CD14-positive monocyte (primary cell): ENCODE results near the gene MAP1A. TPM values are rescaled to one million over a fixed set of nuclear protein-coding genes. Genes with fewer than 3 reads are reported as not detected.

Experiments
- DNase-seq, 3 donors: peaks; one replicate each; pipeline ENCODE4 v3.0.0-alpha.2; 2011 to 2022
- H2AFZ ChIP-seq: 2 replicates; pipeline ENCODE4 v1.6.0; 2012; ENCODE audit warnings: mild to moderate bottlenecking, low read depth, low read length, inconsistent platforms; ENCODE audit not compliant: insufficient read depth, poor library complexity, severe bottlenecking
- H3K27ac ChIP-seq, 2 donors: 1 replicate in 1 of 2; 2 replicates in 1 of 2; pipeline ENCODE4 v1.5.1; 2012 to 2013; ENCODE audit warnings: low read length in 2 of 2, control low read depth in 1 of 2, inconsistent platforms in 1 of 2, low read depth in 1 of 2, mild to moderate bottlenecking in 1 of 2
- H3K27me3 ChIP-seq, 2 donors: one replicate each; pipeline versions ENCODE4 v1.6.0 to v1.6.1; 2011 to 2013; ENCODE audit warnings: low read length in 2 of 2; ENCODE audit not compliant: control insufficient read depth in 2 of 2, insufficient read depth in 2 of 2
- H3K36me3 ChIP-seq, 2 donors: replicated peaks in 1 of 2; 1 replicate in 1 of 2; 2 replicates in 1 of 2; pipeline versions ENCODE4 v1.5.1 to v1.6.1; 2012 to 2013; ENCODE audit warnings: low read length in 2 of 2, control low read depth in 1 of 2, inconsistent platforms in 1 of 2, mild to moderate bottlenecking in 1 of 2; ENCODE audit not compliant: insufficient read depth in 2 of 2, control insufficient read depth in 1 of 2
- H3K4me1 ChIP-seq, 2 donors: 1 replicate in 1 of 2; 2 replicates in 1 of 2; pipeline versions ENCODE4 v1.5.1 to v1.6.1; 2012 to 2013; ENCODE audit warnings: low read length in 2 of 2, control low read depth in 1 of 2, inconsistent platforms in 1 of 2, mild to moderate bottlenecking in 1 of 2, moderate library complexity in 1 of 2; ENCODE audit not compliant: insufficient read depth in 2 of 2, control insufficient read depth in 1 of 2
- H3K4me2 ChIP-seq: replicated peaks from 2 replicates; pipeline ENCODE3; 2012; ENCODE audit warnings: low read length, moderate library complexity, mild to moderate bottlenecking; ENCODE audit not compliant: poor library complexity, severe bottlenecking; ENCODE audit errors: extremely low read depth
- H3K4me3 ChIP-seq, 3 experiments: fragments of 200-600 bp in 1 of 3; sonication (generic) in 1 of 3; replicated peaks in 1 of 3; 1 replicate in 2 of 3; 2 replicates in 1 of 3; pipeline ENCODE4 v1.5.1; 2011 to 2013; ENCODE audit warnings: low read length in 3 of 3, mild to moderate bottlenecking in 3 of 3, control low read depth in 2 of 3, low read depth in 2 of 3, inconsistent platforms in 1 of 3, moderate library complexity in 1 of 3
- H3K79me2 ChIP-seq: 2 replicates; pipeline ENCODE4 v1.6.0; 2012; ENCODE audit warnings: mild to moderate bottlenecking, control low read depth, inconsistent platforms, low read length, moderate library complexity; ENCODE audit not compliant: insufficient read depth
- H3K9ac ChIP-seq: 2 replicates; pipeline ENCODE4 v1.6.0; 2017; ENCODE audit warnings: low read length, mild to moderate bottlenecking; ENCODE audit not compliant: insufficient read depth, poor library complexity, severe bottlenecking
- H3K9me3 ChIP-seq, 2 donors: replicated peaks in 1 of 2; 1 replicate in 1 of 2; 2 replicates in 1 of 2; pipeline versions ENCODE4 v1.5.1 to v1.6.1; 2012 to 2013; ENCODE audit warnings: low read length in 2 of 2, control low read depth in 1 of 2; ENCODE audit not compliant: control insufficient read depth in 1 of 2, insufficient read depth in 1 of 2
- H4K20me1 ChIP-seq: 2 replicates; pipeline ENCODE4 v1.6.0; 2012; ENCODE audit warnings: mild to moderate bottlenecking, low read length, control low read depth, moderate library complexity; ENCODE audit not compliant: insufficient read depth
- H3K27ac Mint-ChIP-seq, 7 donors: one replicate each; pipeline ENCODE4 v1.8.0; 2020; ENCODE audit warnings: mild to moderate bottlenecking in 7 of 7, mixed read lengths in 7 of 7, moderate library complexity in 6 of 7, inconsistent platforms in 2 of 7
- H3K27me3 Mint-ChIP-seq, 3 donors: one replicate each; pipeline ENCODE4 v1.8.0; 2021 to 2022; ENCODE audit warnings: low read depth in 3 of 3, mild to moderate bottlenecking in 3 of 3, mixed read lengths in 3 of 3, moderate library complexity in 3 of 3, inconsistent platforms in 1 of 3
- H3K36me3 Mint-ChIP-seq, 2 donors: one replicate each; pipeline ENCODE4 v1.8.0; 2020; ENCODE audit warnings: mixed read lengths in 2 of 2, inconsistent platforms in 1 of 2, mild to moderate bottlenecking in 1 of 2
- H3K4me1 Mint-ChIP-seq: one replicate; pipeline ENCODE4 v1.8.0; 2020; ENCODE audit warnings: mild to moderate bottlenecking, mixed read lengths
- H3K4me3 Mint-ChIP-seq, 2 donors: one replicate each; pipeline ENCODE4 v1.8.0; 2020; ENCODE audit warnings: mild to moderate bottlenecking in 2 of 2, mixed read lengths in 2 of 2, moderate library complexity in 1 of 2
- H3K9me3 Mint-ChIP-seq, 7 donors: one replicate each; pipeline ENCODE4 v1.8.0; 2020 to 2022; ENCODE audit warnings: mixed read lengths in 7 of 7, mild to moderate bottlenecking in 6 of 7, moderate library complexity in 6 of 7, inconsistent platforms in 2 of 7
- WGBS: methylation state at CpG from one replicate; pipeline ENCODE4 v1.1.5; 2013; ENCODE audit warnings: missing lambda C conversion rate; ENCODE audit not compliant: insufficient coverage; 5-methylcytosine and 5-hydroxymethylcytosine counted together
- intact Hi-C, 2 donors: fragments of 100-400 bp; cut with micrococcal nuclease; formaldehyde crosslinking; loops; one replicate each; pipeline versions ENCODE4 v1.15.0 to v1.15.1; 2023
- polyA plus RNA-seq, 3 donors: library from polyadenylated mRNA; depleted of rRNA in 1 of 3; unstranded in 2 of 3; stranded (reverse) in 1 of 3; fragments of 300-500 nt in 2 of 3; fragments of >200 nt in 1 of 3; fragmentation: Illumina TruSeq in 2 of 3; gene quantifications; 1 replicate in 2 of 3; 2 replicates in 1 of 3; pipeline ENCODE4 v1.2.3, GENCODE V29; 2012 to 2021
- TF ChIP-seq, protein P1 (sequence below): fragments of 200-600 bp; IDR thresholded peaks from one replicate; pipeline ENCODE4 v1.8.0; 2022; ENCODE audit warnings: antibody characterized with exemption, mild to moderate bottlenecking

Gene MAP1A
- polyA plus RNA-seq, 3 donors = 0.01 to 0.02 TPM; not detected in 1

DNA sequence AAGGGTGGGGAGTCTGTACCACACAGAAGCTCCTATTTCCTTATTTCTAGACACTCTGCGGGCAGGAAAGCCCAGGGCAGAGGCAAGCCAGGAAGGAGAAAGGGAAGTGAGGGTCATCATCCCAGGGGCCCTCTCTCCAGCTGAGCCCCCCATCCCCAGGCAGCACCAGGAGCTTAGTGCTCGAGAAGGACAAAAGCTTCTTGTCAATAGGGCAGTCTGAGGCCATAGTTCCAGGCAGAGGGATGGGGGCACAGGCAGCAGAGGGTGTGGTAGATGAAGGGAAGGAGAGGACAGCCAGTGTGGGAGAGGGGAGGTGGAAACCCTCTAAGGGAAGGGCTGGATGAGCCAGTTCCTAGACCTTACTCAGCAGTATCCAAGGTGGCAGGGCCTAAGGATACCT is 2.7 kb downstream of the MAP1A start:
- no peaks in the 10 kb centered on the region for H3K36me3 ChIP-seq
- H3K79me2 ChIP-seq = no peaks in the 10 kb centered on the region
- intact Hi-C loops = no loop called here
- no peak overlapping the region for H3K4me2 ChIP-seq
- no peaks in the 10 kb centered on the region for H3K36me3 Mint-ChIP-seq
- H3K4me1 Mint-ChIP-seq = peaks cover 32% of the 10 kb centered on the region
- peaks cover 3 to 25% of the 10 kb centered on the region in 2 donors for H3K27me3 ChIP-seq
- no peak overlapping the region for H2AFZ ChIP-seq
- H3K27ac Mint-ChIP-seq = no peak overlapping the region
- no peak for DNase-seq
- TF ChIP-seq, protein P1, sequence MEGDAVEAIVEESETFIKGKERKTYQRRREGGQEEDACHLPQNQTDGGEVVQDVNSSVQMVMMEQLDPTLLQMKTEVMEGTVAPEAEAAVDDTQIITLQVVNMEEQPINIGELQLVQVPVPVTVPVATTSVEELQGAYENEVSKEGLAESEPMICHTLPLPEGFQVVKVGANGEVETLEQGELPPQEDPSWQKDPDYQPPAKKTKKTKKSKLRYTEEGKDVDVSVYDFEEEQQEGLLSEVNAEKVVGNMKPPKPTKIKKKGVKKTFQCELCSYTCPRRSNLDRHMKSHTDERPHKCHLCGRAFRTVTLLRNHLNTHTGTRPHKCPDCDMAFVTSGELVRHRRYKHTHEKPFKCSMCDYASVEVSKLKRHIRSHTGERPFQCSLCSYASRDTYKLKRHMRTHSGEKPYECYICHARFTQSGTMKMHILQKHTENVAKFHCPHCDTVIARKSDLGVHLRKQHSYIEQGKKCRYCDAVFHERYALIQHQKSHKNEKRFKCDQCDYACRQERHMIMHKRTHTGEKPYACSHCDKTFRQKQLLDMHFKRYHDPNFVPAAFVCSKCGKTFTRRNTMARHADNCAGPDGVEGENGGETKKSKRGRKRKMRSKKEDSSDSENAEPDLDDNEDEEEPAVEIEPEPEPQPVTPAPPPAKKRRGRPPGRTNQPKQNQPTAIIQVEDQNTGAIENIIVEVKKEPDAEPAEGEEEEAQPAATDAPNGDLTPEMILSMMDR = no peak
- no peak overlapping the region for H3K4me3 ChIP-seq
- H3K9ac ChIP-seq = no peak overlapping the region
- no peaks in the 10 kb centered on the region for H3K9me3 ChIP-seq
- H3K27ac ChIP-seq = no peak overlapping the region
- H4K20me1 ChIP-seq = no peaks in the 10 kb centered on the region
- peaks cover 25 to 33% (median 26%) of the 10 kb centered on the region in 3 donors for H3K27me3 Mint-ChIP-seq
- peaks cover 0 to 4% (median 0%) of the 10 kb centered on the region in 7 donors for H3K9me3 Mint-ChIP-seq
- peaks cover 18 to 19% of the 10 kb centered on the region in 2 donors for H3K4me1 ChIP-seq
- no peak overlapping the region for H3K4me3 Mint-ChIP-seq
- WGBS = no CpG with 5 or more reads among the region's 2 CpGs

DNA sequence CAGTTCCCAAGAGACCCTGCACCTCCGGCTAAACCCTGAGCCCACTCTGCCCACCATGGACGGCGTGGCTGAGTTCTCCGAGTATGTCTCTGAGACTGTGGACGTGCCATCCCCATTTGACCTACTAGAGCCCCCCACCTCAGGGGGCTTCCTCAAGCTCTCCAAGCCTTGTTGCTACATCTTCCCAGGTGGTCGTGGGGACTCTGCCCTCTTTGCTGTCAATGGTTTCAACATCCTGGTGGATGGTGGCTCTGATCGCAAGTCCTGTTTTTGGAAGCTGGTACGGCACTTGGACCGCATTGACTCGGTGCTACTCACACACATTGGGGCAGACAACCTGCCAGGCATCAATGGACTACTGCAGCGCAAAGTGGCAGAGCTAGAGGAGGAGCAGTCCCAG is 4.0 kb downstream of the MAP1A start:
- Histone ChIP-seq H3K4me1 (peaks cover 18 to 19% of the 10 kb centered on the region in 2 donors), H3K79me2 (no peaks in the 10 kb centered on the region), H3K4me2 (no peak overlapping the region), H3K27me3 (peaks cover 3 to 22% of the 10 kb centered on the region in 2 donors), H3K36me3 (no peaks in the 10 kb centered on the region), H4K20me1 (no peaks in the 10 kb centered on the region), H3K9ac (no peak overlapping the region), H3K27ac (no peak overlapping the region), H2AFZ (no peak overlapping the region), H3K4me3 (no peak overlapping the region), H3K9me3 (no peaks in the 10 kb centered on the region)
- DNase-seq = no peak
- Mint-ChIP-seq H3K27me3 (peaks cover 20 to 25% (median 24%) of the 10 kb centered on the region in 3 donors), H3K4me3 (no peak overlapping the region), H3K27ac (no peak overlapping the region), H3K4me1 (peaks cover 32% of the 10 kb centered on the region), H3K36me3 (no peaks in the 10 kb centered on the region), H3K9me3 (peaks cover 0 to 4% (median 0%) of the 10 kb centered on the region in 7 donors)
- intact Hi-C loops = no loop called here
- TF ChIP-seq, protein P1 = no peak
- WGBS = 98% methylated on average over 8 of the region's 11 CpGs
